Body of pancreas (tissue), 4 donors: ENCODE data around the gene ABLIM1.

Experiments
- POLR2A ChIP-seq, 3 donors: fragments of 450-650 bp; IDR thresholded peaks; one replicate each; pipeline ENCODE4 v1.6.1; 2016; ENCODE audit warnings: antibody characterized with exemption in 3 of 3, mild to moderate bottlenecking in 2 of 3
- TF ChIP-seq, protein P1 (sequence below), 7 experiments: fragments of 450-650 bp in 4 of 7; fragments of 200-600 bp in 3 of 7; sonication (generic) in 3 of 7; IDR thresholded peaks; one replicate each; pipeline ENCODE4 v1.5.1; 2016 to 2019; ENCODE audit warnings: antibody characterized with exemption in 7 of 7

DNA sequence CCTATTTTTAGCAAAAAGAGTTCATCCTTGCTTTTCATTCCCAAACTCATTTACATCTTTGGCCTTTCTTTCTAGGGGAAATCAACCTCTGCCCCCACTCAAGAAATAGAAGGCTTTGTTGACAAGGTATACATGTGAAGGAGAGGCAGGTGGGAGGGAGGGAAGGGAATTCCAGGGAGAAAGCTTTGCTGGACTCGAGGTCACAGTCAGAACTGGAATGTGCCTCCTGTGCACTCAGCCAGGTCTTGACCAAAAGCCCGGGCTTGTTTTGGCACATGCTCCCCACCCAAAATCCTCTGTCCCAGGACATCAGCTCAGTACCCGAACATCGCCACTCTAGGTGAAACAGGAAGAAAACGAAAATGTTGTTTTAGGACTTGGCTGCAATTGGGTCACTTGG, 61.3 kb downstream of the ABLIM1 start:
- TF ChIP-seq, protein P1, sequence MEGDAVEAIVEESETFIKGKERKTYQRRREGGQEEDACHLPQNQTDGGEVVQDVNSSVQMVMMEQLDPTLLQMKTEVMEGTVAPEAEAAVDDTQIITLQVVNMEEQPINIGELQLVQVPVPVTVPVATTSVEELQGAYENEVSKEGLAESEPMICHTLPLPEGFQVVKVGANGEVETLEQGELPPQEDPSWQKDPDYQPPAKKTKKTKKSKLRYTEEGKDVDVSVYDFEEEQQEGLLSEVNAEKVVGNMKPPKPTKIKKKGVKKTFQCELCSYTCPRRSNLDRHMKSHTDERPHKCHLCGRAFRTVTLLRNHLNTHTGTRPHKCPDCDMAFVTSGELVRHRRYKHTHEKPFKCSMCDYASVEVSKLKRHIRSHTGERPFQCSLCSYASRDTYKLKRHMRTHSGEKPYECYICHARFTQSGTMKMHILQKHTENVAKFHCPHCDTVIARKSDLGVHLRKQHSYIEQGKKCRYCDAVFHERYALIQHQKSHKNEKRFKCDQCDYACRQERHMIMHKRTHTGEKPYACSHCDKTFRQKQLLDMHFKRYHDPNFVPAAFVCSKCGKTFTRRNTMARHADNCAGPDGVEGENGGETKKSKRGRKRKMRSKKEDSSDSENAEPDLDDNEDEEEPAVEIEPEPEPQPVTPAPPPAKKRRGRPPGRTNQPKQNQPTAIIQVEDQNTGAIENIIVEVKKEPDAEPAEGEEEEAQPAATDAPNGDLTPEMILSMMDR (IDR thresholded peaks at IDR 0.05): no peak
- no peak for TF ChIP-seq POLR2A (IDR thresholded peaks at IDR 0.05)
